Stimulated activated CD4-positive, alpha-beta T cell treated with anti-CD3 and anti-CD28 coated beads, Interleukin-4, amount 100 ng/mL, for 48 hours (primary cell): ENCODE data around the gene OR8D1.

Experiments used
- DNase-seq, 2 donors: peaks; one replicate each; pipeline ENCODE4 v3.0.0-alpha.2; 2020; ENCODE audit warnings: low read depth in 2 of 2

Gene OR8D1

DNA sequence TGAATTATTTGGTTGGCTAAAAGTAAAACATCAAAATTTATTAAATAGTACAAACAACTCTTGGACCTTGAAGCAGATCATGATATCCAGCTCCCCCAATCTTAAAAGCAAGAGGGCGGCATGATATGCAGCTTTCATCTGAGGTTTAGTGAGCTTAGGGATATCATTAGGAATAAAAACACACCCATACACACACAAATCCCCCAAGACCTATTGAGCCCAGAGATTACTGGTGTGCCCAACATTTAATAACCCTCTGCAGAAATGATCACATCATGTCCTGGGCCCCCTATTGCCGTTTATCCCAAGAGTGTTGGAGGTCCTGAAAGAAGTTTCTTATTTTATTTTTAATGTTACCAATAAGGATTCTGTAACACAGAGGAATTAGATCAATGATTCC is at the start of gene OR8D1:
OR8D1 (minus strand) TSS at position 101 of the 400 bp plus-strand sequence. CDS start 3,183 bp downstream, outside the sequence.
- DNase-seq: no peak

- no peak for DNase-seq
Observed at GRCh38 chr11:124359566-124359965, 45.8 kb upstream of the OR8D1 start.

DNA sequence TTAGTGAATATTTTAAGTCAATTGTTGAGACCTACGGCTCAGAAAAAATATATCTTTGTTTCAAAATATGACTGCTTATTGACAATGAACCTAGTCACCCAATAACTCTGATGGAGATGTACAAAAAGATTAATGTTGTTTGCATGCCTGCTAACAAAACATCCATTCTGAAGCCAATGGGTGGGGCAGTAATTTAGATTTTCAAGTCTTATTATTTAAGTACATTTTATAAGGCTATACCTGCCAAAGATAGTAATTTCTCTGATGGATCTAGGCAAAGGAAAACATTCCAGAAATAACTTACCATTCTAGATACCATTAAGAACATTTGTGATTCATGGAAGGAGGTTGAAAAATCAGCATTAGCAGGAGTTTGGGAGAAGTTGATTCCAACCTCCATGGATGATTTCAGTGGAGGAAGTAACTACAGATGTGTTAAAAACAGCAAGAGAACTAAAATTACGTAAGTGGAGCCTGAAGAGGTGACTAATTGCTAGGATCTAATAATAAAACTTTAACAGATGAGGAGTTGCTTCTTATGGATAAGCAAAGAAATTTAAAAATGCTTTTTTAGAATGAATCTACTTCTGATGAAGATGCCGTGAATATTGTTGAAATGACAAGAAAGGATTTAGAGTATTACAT is 32.7 kb upstream of the OR8D1 start:
- no peak for DNase-seq

DNA sequence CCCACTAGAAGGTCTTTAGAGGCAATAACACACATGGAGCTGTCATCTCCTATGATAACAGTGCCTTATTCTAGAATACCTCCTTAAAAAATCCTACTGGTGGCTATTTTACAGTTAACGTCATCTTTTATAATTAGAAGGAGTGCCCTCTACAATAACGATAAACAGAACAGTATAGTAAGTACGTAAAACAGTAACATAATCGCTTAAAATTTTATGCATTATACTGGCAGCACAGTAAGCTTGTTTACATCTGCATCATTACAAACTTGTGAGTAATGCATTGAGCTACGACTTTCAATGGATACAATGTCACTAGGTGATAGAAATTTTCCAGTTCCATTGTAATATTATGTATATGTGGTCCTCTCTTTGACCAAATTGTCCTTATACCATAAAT is 30.6 kb upstream of the OR8D1 start:
- DNase-seq: no peak

DNA sequence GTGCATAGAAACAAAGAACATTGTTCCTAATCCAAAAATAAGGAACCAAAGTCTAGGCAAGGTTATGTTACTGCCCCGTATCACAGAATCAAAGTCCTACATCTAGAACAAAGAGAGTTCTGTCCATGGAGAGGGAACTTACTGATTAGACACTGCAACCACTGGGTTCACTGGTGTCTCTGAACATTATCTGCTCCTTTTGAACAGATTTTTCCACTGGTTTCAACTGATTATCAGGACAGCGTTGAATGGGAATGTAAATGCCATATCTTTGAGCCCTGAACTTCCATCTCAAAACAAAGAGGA is 26.3 kb upstream of the OR8D1 start:
- DNase-seq: no peak

GRCh38 chr11:124339396-124340141 is 25.8 kb upstream of the OR8D1 start:
- no peak for DNase-seq

DNA sequence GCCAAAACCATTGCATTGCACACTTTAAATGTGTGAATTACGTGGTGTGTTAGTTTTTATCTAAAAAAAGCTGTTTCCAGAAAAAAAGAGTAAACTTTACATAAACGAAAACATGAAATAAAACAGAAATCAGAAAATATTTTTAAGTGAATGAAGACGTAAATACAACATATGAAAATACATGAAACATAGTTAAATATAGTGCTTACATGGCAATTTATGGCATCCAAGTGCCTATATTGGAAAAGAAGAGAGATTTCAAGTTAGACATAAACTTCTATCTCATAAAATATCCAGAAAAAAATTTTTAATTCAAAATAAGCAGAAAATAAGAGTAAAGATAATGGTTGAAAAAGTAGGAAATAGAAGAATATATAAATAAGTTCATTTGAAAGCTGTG is 18.1 kb upstream of the OR8D1 start:
- DNase-seq: no peak

- DNase-seq: no peak
Observed at GRCh38 chr11:124329787-124330478, 16.2 kb upstream of the OR8D1 start.

- DNase-seq: no peak
Observed at GRCh38 chr11:124327775-124328174, 14.0 kb upstream of the OR8D1 start.

GRCh38 chr11:124322356-124322755 is 8.6 kb upstream of the OR8D1 start:
- no peak for DNase-seq

- no peak for DNase-seq
Observed at GRCh38 chr11:124320097-124320496, 6.3 kb upstream of the OR8D1 start, which contains the start of gene OR8D2. TSS of gene OR8D2 (minus strand) at chr11:124320197. CDS start at chr11:124320197, 0 bp downstream.

- DNase-seq: no peak
Observed at GRCh38 chr11:124315052-124315451, 1.3 kb upstream of the OR8D1 start.

DNA sequence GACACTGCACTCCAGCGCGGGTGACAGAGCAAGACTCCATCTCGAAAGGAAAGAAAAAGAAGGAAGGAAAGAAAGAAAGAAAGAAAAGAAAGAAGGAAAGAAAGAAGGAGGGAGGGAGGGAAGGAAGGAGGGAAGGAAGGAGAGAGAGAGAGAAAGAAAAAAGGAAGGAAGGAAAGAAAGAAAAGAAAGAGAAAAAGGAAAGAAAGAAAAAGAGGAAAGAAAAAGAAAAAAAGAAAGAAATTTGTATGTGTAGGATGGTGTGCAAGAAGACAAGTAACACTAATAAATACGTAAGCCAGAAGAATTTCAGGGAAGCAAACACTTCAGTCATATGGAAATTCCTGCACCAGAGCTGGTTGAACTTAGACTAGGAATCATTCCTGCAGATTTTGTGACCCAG is 618 bp downstream of the OR8D1 start:
- DNase-seq: no peak

DNA sequence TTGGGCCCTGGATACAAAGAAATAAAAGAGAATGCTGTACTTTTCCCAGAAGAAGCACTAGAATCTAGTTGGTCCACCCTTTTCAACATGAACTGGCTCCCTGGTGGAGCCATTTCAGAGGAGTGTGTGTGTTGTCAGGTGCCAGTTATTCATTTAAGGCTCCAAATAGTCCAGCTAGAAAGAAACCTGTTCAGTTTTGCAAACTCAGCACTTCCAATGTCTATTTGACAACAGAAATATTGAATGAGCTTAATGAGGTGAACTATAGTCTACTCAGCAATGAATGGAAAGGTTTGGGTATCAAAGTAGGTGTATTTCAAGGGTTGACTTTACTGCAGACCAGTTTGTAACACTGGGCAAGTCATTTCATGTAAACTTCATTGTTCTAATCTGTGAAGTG is 2.1 kb downstream of the OR8D1 start:
- no peak for DNase-seq

GRCh38 chr11:124311269-124311668 is 2.5 kb downstream of the OR8D1 start:
- no peak for DNase-seq

- DNase-seq: no peak
Observed at GRCh38 chr11:124310721-124311120, 3.0 kb downstream of the OR8D1 start.

- no peak for DNase-seq
Observed at GRCh38 chr11:124307093-124307492, 6.7 kb downstream of the OR8D1 start.

DNA sequence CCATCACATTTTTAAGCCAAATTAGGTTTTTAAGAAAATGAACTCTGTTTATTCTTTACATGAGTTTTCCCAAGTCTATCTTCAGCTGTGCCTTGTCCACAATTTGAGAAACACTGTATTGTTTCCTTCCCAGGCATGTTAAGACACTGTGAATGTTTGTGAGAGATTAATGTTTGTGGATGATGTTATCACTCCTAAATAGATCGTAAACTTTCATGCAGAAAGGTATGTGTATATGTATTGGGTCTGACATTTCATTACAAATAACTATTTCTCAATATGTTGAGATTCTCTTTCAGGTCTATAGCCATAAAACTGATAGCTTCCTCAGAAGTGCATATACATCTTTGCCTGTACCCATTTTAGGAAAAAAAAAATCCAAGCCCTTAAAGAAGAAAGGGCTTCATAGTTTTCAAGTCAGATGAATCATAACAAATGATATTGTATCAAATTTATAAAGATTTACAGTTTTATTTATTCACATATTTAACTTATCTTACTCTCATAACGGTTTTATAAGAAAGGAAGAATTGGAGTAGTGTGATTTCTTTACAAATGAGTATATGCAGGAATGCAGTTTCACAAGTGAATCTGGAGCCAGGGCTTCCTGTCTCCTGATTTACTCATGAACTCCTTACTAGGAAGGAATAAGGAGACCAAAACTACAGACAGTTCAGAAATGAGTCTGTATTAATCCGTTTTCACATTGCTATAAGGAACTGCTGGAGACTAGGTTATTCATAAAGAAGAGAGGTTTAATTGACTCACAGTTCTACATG is 11.2 kb downstream of the OR8D1 start:
- DNase-seq: no peak

- DNase-seq: no peak
Observed at GRCh38 chr11:124301548-124301947, 12.2 kb downstream of the OR8D1 start.

GRCh38 chr11:124297921-124298320 is 15.8 kb downstream of the OR8D1 start:
- no peak for DNase-seq

- no peak for DNase-seq
Observed at GRCh38 chr11:124296016-124296415, 17.7 kb downstream of the OR8D1 start.

- DNase-seq: no peak
Observed at GRCh38 chr11:124294687-124295086, 19.1 kb downstream of the OR8D1 start.
